ENCODE results near the gene ERC2. TPM values are rescaled to one million over a fixed set of nuclear protein-coding genes. Genes with fewer than 3 reads are reported as not detected.
A peak's percentile ranks its signal among the peaks of the same experiment; 100 is the strongest.

Gene ERC2
- polyA plus RNA-seq, 2 of the 4 experiments (the other 2 are of a cell fraction) = 0.16 TPM; not detected in 1

GRCh38 chr3:56351537-56351936 is 116.7 kb downstream of the ERC2 start:
- FAIRE-seq (no peak), DNase-seq (ENCODE audit: low read depth in 1 of 2, low spot score in 1 of 2) (no peak), ATAC-seq (no peak)
- CTCF ChIA-PET = interaction anchor here (1.2 kb wide), 1 partner anchor 11 kb away, joined by 3 read pairs; no protein-coding TSS in a partner anchor
- 0% methylated on average over 1 of the region's 1 CpG for WGBS (ENCODE audit: missing lambda C conversion rate)
- H3K27ac ChIP-seq = no peak overlapping the region
- TF ChIP-seq RFX5 (IDR thresholded peaks at IDR 0.05) (no peak), CEBPB (IDR thresholded peaks at IDR 0.05) (no peak), RCOR1 (IDR thresholded peaks at IDR 0.05; ENCODE audit: low read depth, low read length) (no peak), CTCF (IDR thresholded peaks at IDR 0.05) (no peak), EP300 (IDR thresholded peaks at IDR 0.05) (no peak), GATA3 (IDR thresholded peaks at IDR 0.05; ENCODE audit: borderline replicate concordance) (no peak), JUN (IDR thresholded peaks at IDR 0.05) (no peak)
- POLR2A ChIA-PET = no interaction called here
- no peak overlapping the region for H3K4me3 ChIP-seq
- H3K4me2 ChIP-seq = no peak overlapping the region
- peaks cover 7% of the 10 kb centered on the region; the same call in 1 of the 3 replicates for H3K4me1 ChIP-seq
- no peaks in the 10 kb centered on the region for H3K9me3 ChIP-seq

DNA sequence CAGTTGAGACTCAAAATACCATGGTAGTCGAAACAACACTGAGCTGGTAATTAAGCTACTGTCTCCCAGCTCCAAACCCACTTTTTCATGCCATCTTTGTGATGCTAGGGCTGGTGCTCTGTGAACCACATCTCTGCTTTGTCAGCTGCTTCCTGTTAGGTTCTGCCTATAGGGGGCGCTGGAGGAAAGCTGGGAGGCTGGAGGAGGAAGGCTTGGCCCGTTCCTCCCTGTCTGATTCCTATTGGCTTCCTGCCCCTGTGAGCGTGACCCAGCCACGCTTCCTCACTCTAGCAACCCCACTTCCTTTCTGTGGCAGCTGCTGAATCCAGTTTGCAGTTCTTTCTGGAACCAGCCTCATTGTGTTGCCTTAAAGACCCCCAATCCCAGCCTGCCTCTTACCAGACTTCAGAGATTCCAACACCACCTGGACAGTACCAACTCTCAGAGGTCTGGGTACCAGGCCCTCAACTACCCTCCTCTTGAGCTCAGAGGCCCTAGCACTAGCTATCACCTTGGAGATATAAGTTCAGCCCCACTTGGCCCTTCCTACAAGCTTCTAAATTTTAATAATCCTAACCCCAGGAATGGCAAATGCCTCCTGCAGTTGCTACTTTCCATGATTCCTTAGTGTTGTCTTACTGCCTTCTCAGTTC is 120.9 kb downstream of the ERC2 start:
- no peak for FAIRE-seq
- no peak overlapping the region for H3K4me3 ChIP-seq
- no peaks in the 10 kb centered on the region for H3K9me3 ChIP-seq
- H3K27ac ChIP-seq = no peak overlapping the region
- no peak overlapping the region for H3K4me2 ChIP-seq
- peak in 1 of 2 experiments; percentile 14 for DNase-seq (ENCODE audit: low read depth in 1 of 2, low spot score in 1 of 2)
- no peaks in the 10 kb centered on the region for H3K4me1 ChIP-seq
- peak in 1 of 2 experiments; percentile 38; a peak in 2 of 6 replicates for ATAC-seq
- TF ChIP-seq CTCF (IDR thresholded peaks at IDR 0.05) = peak; percentile 8; the same call in 1 of the 3 replicates
- no peak for TF ChIP-seq RARB (CRISPR knock-in tag; IDR thresholded peaks at IDR 0.05)
- ChIA-PET POLR2A (no interaction called here), CTCF (interaction anchor here (1.2 to 1.4 kb wide), 2 partner anchors 11 to 112 kb away, joined by 4 to 5 read pairs; no protein-coding TSS in a partner anchor)
- WGBS (ENCODE audit: missing lambda C conversion rate) = 5% methylated on average over 5 of the region's 5 CpGs

DNA sequence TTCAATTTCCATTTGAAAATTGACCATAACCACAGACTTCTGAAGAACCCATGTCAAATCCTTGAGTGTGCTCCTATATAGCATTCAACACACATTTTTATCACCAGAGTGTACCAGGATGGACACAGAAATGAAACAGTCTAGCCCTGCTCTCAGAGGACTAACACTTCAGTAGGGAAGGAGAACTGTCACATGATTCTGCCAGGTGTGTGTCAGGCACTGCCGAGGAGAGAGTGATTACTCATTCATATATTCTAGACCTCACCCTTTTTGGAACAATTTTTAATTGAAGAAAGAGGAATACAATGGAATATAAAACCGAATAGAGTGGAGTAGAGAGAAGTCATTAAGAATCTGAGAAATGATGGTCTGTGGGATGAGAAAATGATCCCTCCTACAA is 125.8 kb downstream of the ERC2 start:
- no peak for DNase-seq (ENCODE audit: low read depth in 1 of 2, low spot score in 1 of 2)
- no peak for ATAC-seq
- POLR2A ChIA-PET = no interaction called here

More for the DNA sequence above, 125.8 kb downstream of the ERC2 start:
- 6% methylated on average over 2 of the region's 2 CpGs for WGBS (ENCODE audit: missing lambda C conversion rate)
- no peaks in the 10 kb centered on the region for H3K4me1 ChIP-seq
- no peaks in the 10 kb centered on the region for H3K9me3 ChIP-seq
- no peak overlapping the region for H3K4me2 ChIP-seq
- CTCF ChIA-PET = interaction anchor here (1.0 to 3.6 kb wide), 4 partner anchors 18 to 647 kb away, joined by 3 to 15 read pairs (median 7); no protein-coding TSS in a partner anchor
- H3K27ac ChIP-seq = no peak overlapping the region
- no peak for FAIRE-seq
- no peak overlapping the region for H3K4me3 ChIP-seq
- TF ChIP-seq HEYL (CRISPR knock-in tag; IDR thresholded peaks at IDR 0.05) (no peak), POLR2AphosphoS2 (conservative IDR thresholded peaks at IDR 0.05; ENCODE audit: low read length) (no peak), NPAS2 (CRISPR knock-in tag; IDR thresholded peaks at IDR 0.05; ENCODE audit: borderline replicate concordance) (no peak), SREBF2 (IDR thresholded peaks at IDR 0.05) (no peak), RARB (CRISPR knock-in tag; IDR thresholded peaks at IDR 0.05) (no peak), JUNB (IDR thresholded peaks at IDR 0.05) (no peak), ATOH8 (CRISPR knock-in tag; IDR thresholded peaks at IDR 0.05; ENCODE audit: low read depth) (no peak), ZNF302 (CRISPR knock-in tag; IDR thresholded peaks at IDR 0.05) (no peak), EP300 (IDR thresholded peaks at IDR 0.05) (no peak), RNF2 (IDR thresholded peaks at IDR 0.05; ENCODE audit: borderline replicate concordance, low read depth) (no peak), FOXS1 (CRISPR knock-in tag; IDR thresholded peaks at IDR 0.05) (no peak), CHD2 (IDR thresholded peaks at IDR 0.05; ENCODE audit: low read length, partially characterized antibody) (no peak), TP53 (CRISPR knock-in tag; IDR thresholded peaks at IDR 0.05) (no peak), MAFK (IDR thresholded peaks at IDR 0.05; ENCODE audit: partially characterized antibody) (no peak), NR3C1 (IDR thresholded peaks at IDR 0.05) (no peak), CHD4 (IDR thresholded peaks at IDR 0.05; ENCODE audit: borderline replicate concordance) (no peak), NFE2L2 (conservative IDR thresholded peaks at IDR 0.05; ENCODE audit: low read length) (no peak), CEBPB (IDR thresholded peaks at IDR 0.05) (no peak), PHF8 (IDR thresholded peaks at IDR 0.05; ENCODE audit: borderline replicate concordance, low read depth) (no peak)
- TF ChIP-seq, protein P1, sequence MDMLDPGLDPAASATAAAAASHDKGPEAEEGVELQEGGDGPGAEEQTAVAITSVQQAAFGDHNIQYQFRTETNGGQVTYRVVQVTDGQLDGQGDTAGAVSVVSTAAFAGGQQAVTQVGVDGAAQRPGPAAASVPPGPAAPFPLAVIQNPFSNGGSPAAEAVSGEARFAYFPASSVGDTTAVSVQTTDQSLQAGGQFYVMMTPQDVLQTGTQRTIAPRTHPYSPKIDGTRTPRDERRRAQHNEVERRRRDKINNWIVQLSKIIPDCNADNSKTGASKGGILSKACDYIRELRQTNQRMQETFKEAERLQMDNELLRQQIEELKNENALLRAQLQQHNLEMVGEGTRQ (IDR thresholded peaks at IDR 0.05) = no peak
